ENCODE results near the gene MICAL2. TPM values are rescaled to one million over a fixed set of nuclear protein-coding genes. Genes with fewer than 3 reads are reported as not detected.

Gene MICAL2
- total RNA-seq, 1 experiment from 2014 or later = 173 TPM

DNA sequence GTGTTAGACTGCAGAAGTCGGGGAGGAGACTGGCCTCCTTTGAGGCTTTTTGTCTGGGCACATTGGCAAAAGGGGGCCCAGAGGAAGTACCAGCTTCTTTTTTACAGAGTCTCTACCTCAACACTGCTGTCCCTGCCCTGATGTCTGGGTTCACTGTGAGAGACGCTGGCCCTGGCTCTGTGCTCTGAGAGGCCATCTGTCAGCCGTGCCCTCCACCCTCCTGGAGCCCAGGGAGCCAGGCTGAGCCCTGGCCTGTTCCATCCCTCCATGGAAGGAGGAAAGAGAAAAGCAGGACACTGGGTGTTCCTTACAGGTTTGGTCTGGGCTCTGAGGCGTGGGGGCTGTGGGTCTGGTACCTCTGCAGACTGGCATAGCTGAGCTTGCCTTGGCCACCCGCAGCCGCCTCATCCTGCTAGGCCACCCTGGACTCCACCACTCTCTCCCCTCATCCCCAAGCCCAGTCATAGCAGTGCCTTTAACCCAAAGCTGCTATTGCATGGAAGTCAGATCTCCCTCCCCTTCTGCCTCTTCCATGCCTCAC is 161.5 kb downstream of the MICAL2 start:
- no peak for DNase-seq (ENCODE audit: low read depth)

DNA sequence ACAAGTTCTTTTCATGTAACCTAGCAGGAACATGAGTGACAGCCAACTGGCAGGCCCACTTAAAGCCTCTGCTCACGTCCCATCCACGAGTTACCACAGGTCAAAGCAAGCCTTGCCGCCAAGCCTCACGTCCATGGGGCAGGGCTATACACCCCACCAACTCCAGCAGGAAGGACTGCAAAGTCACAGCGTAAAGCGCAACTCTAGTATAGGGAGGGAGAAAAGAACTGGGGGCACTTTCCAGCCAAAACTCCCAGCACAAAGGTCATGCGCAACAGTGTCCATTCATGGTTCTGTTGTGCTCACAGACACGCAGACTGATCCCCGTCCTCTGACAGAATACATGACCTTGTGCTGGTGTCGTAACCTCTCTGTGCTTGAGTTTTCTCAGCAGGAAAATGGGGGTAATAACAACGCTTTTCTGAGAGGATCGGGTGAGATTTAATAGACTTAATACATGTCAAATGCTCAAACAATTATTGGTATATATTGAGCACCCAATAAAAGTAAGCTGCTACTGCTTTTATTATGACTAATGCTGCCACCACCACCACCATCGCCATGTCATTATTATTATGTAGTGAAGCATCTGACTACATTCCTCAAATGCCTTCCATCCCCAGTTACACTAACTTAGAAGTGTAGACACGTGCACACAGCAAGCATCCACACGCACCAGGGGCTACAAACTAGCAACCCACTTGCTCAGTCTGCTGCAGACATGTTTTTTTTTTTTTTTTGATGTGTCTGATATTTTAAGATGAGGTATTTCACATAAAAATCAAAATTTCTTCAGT is 162.6 kb downstream of the MICAL2 start:
- peak; percentile 86 for DNase-seq (ENCODE audit: low read depth)

DNA sequence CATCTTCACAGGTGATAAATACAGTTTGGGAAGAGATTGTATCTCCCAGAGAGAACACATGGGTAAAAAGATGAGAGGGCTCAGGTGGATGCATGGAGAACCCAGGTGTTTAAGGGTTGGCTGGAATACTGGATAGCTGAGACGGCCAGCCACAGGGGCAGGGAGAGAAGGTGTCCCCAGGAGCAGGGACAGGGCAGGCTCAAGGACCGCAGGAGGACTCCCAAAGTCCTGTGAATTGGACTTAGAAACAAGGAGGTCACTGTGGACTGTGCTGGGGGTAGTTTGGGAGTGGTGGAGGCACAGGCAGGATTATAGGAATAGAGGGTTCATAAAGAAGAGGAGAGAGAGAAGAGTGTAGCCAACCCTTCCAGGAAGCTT is 163.2 kb downstream of the MICAL2 start:
- DNase-seq (ENCODE audit: low read depth) = no peak

DNA sequence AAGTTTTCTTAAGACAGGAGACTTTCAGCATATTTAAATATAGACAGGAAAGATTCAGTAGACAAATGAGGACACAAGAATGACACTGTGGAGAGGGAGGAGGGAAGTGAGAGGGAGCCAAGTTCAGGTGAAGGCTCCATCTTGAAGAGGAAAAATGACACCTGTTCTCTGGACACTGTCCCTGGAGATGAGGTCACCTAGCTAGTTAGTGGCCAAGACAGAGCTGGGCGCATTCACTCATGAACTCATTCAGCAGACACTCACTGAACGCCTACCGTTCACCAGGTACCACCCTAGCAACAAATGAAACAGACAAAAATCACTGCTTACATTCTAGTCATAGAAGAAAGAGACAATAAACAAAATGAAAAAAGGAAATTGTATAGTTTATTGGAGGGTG is 163.7 kb downstream of the MICAL2 start:
- DNase-seq (ENCODE audit: low read depth) = peak; percentile 25

DNA sequence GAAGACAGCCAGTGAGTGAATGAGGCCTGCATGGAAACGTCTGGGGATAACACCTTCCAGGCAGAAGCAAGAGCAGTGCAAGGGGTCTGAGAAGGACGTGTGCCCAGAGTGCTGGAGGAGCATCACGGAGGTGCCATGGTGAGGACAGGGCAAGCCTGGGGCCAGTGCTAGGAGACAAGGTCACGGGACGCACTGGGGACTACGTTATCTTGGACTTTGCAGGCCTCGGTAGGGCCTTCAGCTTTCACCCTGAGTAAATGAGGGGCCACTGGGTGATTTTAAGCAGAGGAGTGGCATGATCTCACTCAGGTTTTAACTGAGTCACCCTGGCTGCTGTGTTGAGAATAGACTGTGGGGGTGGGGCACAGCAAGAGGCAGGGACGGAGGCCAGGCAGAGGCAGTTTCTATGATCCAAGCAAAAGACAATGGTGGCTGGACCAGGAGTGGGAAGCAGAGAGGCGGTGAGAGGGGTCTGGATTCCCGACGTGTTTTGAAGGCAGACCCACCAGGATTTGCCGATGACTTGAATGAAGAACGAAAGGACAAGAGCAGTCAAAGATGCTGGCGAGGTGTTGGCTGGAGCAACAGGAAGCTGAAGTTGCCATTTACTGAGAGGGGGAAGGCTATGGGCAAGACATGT is 164.3 kb downstream of the MICAL2 start:
- DNase-seq (ENCODE audit: low read depth) = peak; percentile 59

DNA sequence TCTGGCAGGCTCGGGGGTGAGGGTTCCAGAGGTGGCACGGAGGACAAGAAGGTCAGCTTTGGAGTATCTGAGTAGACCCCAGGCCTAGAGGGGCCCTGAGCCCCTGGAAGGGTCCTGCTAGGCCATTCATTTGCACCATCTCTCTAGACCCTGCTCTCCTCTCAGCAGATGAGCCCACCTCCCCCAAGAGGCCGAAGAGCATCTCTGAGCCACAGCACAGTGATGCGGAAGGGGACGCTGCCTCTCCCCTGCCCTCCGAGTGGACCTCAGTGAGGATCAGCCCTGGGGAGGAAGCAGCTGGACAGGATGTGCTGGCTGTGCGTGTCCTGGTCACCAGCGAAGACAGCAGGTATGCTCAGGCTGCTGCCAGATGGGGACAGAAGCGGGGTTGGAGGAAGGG is 165.4 kb downstream of the MICAL2 start:
- no peak for DNase-seq (ENCODE audit: low read depth)

DNA sequence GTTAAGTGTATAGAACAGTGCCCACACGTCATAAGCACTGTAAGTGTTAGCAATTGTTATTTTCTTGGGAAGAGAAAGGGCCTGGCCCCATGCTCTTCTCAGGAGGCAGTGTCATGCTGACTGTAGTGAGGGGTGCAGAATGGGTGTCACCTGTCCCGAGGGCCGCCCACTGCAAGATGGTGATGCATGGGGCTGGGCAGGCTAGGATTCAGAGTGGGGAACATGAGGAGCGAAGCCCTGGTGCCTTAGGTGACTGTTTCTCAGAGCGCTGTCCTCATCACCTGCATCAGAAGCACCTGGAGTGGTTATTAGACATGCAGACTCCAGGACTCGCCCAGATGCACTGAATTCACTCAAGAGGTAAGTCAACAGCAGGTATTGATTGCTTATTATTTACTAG is 166.0 kb downstream of the MICAL2 start:
- DNase-seq (ENCODE audit: low read depth) = no peak

DNA sequence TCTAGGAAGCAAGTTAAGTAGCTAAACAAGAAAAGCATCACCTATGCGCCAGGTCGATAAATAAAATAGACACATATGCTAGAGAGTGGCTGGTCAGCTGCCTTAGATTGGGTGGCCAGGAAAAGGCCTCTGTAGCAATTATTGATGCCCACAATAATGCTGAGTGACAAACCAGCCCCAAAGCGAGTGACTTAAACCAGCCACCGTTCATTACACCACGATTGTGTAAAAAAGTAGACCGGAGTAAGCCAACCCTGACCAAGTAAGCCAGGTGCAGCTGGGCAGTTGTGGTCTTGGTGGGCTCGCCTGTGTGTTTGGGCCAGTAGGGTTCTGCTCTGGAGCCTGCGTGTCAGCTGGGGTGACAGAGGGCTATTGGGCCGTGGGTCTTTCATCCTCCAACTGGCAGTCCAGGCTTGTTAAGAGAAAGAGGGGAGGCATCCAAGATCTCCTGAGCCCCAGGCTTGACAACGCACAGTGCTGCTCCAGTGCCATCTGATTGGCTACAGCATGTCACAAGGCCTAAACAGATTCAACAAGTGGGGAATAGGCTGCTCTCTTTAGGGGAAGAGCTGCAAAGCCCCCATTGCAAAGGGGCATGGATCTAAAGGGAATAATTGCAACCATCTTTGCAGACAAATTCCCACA is 166.6 kb downstream of the MICAL2 start:
- no peak for DNase-seq (ENCODE audit: low read depth)

DNA sequence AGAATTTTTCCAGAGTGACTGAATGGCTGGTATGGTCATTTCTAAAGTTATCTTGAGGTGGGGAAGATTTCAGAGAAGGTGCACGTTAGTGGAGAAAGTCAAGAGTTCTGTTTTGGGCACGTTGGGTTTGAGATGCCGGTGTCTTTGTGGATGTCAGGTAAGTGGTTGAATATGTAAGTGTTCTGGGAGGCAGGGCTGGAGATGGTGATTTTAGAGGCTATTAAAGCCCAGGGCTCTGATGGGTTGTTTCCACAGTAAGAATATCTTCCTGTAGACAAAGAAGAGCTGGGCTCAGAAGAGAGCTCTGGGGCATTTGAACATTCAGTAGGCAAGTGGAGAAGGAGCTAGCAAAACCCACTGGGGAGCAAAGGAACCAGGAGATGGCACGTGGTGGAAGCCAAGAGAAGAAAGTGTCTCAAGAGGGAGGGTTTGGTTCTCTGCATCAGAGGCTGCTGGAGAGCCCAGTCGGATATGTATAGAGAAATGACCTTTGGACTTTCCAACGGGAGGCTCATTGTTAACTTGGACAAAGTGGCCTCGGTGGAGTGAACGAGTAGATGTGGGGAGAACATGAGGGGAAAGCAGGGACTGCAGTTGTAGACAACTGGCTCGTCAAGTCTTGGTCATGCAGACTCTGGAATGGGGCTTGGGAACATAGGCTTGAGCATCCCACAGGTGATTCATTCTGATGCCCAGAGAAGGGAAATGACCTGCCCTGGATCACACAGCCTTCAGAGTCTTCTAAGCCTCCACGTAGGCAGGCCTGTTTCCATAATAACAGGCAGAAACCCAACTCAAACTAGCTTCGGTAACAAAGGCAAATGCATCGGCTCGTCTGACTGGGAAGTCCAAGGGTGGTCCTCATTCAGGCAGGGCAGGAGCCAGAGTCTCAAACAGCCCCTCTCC is 168.6 kb downstream of the MICAL2 start:
- no peak for DNase-seq (ENCODE audit: low read depth)

DNA sequence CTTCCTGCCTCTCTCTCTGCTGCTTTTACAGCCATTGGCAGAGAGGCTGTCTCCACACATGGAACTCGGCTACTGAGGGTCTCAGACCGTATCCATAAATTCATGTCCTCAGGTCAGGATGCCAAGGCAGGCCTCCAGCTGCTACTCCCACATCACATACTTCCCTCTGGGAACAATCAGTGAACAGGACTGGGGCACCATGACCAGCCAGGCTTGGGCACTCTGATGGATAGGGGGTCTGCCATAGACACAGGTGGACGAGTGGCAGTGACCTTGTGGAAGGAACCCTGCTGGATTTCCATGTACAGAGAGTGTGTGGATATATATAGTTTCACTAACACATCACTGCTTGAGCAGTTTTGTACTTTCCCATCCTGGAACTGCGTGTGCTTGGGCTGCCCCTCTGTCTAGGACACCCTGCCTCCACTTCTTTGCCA is 169.3 kb downstream of the MICAL2 start:
- no peak for DNase-seq (ENCODE audit: low read depth)

DNA sequence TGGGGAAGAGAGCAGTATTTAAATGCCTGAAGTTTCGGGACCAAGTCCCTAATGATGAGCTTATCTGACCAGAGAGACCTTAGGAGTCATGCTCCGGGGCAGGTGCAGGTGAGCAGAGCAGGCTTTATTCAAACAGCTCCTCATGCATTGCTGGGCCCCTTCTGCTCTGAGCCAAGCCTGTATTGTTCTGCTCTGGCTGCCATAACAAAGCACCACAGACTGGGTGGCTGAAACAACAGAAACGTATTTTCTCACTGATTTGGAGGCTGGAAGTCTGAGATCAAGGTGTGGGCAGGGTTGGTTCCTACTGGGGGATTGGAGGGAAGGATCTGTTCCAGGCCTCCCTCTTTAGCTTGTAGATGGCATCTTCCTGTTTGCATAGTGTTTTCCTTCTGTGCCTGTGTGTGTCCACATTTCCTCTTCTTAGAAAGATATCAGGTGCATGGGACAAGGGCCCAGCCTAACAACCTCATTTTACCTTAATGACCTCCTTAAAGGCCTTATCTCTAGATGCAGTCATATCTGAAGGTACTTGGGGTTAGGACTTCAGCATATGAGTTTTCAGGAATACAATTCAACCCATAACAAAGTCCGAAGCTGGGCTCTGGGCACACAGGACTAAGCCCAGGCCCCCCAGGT is 169.9 kb downstream of the MICAL2 start:
- no peak for DNase-seq (ENCODE audit: low read depth)

DNA sequence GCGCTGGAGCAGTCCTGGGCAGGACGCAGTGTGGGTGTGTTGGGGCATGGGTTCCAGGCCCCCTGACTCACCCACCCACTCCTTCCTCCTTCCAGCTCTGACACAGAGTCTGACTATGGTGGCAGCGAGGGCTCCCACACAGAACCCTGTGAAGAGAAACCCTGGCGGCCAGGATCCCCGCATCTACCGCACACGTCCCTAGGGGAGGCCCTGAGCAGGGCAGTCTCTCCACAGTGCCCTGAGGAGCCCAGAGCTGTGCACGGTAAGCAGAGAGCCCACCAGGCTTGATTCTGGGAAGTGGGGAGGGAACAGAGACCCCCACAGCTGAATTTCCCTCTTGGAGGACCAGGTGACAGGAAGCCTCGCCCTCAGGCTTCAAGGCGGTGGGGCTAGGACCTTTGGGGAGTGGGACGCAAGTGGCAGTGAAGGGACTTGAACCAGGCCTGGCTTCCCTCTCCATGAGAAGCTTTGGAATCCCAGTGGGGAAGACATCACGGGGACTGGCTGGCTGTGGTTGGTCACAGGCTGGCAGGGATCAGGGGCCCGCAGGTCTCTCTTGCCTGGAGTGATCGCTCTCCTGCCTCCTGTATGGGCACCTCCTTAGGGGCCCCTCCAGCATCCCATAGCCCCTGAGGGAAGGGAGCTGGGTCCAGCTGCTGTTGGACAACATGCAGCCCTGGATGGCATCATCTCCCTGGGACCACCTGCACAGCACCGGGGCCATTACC is 170.6 kb downstream of the MICAL2 start:
- DNase-seq (ENCODE audit: low read depth) = no peak

DNA sequence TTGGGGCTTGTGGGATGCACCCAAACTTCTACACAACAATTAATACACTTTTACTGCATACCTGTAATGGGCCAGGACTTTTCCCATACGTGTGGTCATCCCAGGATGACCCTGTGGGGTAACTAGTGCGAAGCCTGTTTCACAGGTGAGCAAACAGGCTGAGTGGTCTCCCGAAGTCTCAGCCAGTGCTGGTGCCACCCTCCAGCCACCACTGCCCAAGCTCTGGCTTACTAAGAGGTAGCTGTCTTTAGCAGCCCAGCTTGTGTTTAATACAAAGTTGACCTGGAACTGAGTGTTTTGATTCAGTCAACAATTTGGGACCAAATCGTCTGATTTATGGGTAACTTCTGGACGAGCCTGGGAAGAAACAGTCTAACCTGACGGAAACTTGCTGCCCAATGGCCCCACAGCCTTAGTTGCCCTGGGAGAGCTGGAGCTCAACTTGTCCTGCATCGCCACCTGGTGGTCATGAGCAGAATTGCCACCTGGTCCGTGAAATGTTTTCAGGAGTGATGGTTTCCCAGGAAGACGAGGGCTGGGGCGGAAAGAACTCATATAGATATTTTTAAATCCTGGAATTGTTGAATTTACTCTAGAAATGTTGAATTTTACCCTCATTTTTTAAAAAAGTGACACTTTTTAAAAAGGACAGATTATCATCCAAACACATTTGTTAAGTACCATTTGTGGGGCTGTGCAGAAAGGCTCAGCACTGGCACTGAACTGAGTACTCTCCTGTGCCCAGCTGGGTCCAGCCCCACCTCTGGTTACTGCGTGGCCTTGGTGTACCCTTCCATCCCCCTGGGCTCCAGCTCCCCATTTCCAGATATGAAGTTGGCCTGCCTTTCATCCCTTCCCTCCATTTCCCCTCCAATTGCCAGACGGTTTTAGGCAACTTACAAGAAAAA is 171.4 kb downstream of the MICAL2 start:
- DNase-seq (ENCODE audit: low read depth) = peak; percentile 84

DNA sequence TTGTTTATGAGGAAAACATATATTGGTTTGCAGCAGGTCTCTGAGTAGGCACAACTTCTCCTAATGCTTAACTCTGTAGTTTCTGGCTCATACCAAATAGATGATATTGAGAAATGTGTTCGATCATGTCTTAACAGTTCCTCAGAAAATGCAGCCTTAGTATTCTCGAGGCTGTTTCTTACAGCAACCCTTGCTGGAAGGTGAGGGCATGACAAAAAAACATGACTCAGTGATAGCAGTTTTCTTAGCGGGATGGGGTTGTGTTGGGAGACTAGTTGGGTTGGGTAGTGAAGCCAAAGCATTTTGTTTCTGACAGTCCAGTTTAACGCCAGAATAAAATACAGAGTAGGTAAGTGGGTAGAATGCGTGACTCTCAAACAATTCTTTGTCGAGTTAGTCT is 172.3 kb downstream of the MICAL2 start:
- peak; percentile 36 for DNase-seq (ENCODE audit: low read depth)

DNA sequence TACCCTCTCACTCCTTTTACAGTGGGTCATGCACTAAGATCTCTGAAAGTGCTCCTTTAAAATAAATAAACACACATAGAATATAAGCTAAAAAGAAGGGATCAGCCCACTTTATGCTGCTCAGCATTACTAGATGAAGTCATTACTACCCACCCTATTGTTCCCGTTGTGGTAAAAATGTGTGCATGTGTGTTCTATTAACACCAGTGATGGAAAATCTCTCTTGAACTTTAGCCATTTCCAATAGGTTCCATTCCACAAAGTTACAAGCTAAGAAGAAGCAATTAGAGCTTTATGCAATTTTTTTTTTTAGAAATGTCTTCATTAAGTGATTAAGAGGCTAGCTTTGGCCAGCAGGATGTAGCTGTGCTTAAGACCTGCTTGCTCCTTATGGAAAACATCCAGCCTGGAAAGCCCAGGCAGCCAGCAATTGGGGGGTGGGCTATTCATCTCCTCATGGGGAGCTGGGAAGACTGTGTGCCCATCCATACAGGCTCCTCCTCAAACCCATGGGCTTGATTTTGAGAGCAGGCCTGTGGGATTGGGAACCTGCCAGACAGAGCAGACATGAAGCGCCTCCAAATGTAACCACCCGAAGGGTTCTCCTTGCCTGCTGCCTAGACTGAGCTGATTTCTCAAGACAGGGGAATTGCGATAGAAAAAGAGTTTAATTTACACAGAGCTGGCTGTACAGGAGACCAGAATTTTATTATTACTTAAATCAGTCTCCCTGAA is 174.1 kb downstream of the MICAL2 start:
- DNase-seq (ENCODE audit: low read depth) = peak; percentile 85

DNA sequence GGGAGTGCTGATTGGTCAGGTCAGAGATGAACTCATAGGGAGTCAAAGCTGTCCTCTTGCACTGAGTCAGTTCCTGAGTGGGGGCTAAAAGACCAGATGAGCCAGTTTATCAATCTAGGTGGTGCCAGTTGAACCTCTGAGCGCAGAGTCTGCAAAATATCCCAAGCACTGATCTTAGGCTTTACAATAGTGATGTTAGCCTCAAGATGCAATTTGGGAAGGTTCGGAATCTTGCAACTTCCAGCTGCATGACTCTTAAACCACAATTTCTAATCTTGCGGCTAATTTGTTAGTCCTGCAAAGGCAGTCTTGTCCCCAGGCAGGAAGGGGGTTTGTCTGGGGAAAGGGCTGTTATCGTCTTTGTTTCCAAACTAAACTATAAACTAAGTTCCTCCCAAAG is 174.7 kb downstream of the MICAL2 start:
- peak; percentile 99 for DNase-seq (ENCODE audit: low read depth)

DNA sequence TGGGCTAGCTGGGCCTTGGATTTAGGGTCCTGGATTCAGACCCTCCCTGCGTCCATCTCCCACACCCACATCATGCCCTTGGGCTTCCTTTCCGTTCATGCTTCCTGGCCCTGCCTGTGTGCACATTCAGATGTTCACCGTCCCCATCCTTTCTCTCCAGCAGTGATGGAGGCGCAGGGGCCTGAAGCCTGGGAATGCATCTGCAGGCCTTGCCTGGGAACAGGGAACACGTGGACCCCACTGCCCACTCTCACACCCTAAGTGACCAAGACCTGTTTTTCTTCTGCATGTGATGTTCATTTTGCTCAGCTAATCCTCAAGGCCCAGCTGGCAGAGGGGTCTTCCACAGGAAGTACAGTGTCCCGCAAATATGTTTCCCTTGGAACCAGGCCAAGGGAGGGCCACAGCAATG is 175.4 kb downstream of the MICAL2 start:
- peak; percentile 36 for DNase-seq (ENCODE audit: low read depth)

DNA sequence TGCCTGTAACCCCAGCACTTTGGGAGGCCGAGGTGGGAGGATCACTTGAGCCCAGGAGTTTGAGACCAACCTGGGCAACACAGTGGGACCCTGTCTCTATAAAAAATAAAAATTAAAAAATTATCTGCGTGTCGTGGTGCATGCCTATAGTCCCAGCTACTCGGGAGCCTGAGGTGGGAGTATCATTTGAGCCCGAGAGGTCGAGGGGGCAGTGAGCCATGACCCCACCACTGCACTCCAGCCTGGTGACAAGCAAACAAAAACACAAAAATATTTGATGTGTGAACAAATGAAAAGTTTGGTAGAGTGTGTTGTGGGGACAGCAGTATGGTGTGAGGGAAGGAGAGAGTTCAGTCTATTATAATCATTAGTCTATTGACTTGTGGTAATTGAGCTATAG is 176.2 kb downstream of the MICAL2 start:
- no peak for DNase-seq (ENCODE audit: low read depth)

DNA sequence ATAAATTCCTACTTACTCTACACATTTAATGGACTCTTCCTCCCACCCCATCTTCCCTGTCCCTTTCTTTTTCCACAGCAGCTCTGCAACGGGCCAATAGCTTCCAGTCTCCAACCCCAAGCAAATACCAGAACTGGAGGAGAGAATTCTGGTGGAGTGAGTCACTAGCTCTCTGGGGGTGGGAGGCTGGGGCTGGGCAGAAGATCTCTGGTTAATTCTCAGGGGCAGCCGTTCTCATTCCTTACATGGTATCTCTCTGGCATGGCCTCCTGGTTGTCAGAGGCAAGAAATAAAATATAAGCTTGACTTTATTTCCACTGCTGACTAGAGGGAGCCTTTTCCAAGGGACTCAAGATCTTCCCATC is 176.6 kb downstream of the MICAL2 start:
- peak; percentile 98 for DNase-seq (ENCODE audit: low read depth)
